ENCODE data around the gene CTDSPL. TPM values are rescaled to one million over a fixed set of nuclear protein-coding genes. Genes with fewer than 3 reads are reported as not detected.

The CTDSPL gene
- total RNA-seq, 1 experiment from 2014 or later: 124 TPM

DNA sequence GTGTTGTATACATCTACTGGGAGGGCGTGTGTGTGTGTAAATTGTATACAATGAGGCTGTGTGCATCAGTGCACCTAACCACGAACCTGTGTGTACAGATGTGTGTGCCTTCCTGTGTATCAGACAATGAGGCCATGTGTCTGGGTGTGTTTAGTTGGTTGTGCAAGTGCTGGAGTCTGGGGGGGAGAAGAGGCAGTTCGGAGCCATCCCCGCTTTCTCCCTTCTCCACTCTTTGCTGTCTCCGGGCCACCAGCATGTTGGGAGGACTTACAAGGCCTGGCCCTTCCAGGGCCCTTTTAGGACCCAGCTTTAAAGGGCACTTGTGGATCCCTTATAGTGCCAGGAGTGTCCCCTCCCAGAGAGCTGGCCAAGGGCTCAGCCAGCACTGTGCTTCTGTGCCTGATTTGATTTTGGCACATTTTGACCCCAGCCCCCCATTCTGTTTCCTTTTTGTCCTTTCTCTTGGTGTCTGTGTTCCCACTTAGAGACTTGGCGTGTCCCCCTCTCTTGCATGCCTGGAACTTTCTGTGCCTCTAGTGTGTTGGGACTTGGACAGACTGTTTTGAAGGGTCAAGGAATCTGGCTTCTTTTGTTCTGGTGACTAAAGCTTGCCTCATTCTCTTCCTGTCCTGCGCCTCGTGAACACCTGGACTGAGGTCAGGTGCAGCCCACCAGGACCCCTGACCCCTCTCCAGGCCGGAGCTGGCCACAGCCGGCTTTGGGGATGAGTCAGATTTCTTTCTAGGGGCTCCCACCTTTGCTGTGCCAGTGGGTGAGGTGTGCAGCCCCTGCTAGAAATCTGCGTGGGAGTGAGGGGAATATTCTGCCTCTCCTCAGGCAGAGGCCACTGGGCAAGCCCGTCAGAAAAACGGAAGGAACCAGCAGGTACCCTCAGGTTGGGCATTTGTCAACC, 1.5 kb downstream of the CTDSPL start:
- CTCF ChIA-PET: interaction anchor here (0.9 to 1.0 kb wide), 2 partner anchors 103 to 111 kb away, joined by 4 to 5 read pairs; no protein-coding TSS in a partner anchor
- H3F3A ChIP-seq (ENCODE audit: insufficient read depth, low read depth): peaks cover 29% of the 10 kb centered on the region; the same call in 1 of the 2 replicates
- H3K27ac ChIP-seq: peak overlapping the region; percentile 66

GRCh38 chr3:37863949-37864822, 2.5 kb downstream of the CTDSPL start:
- H3K4me3 ChIP-seq: peak overlapping the region; percentile 87
- POLR2A ChIA-PET (ENCODE audit: unreplicated experiment): interaction anchor here (0.6 to 1.6 kb wide), 2 partner anchors 82 to 127 kb away, joined by 4 to 8 read pairs; no protein-coding TSS in a partner anchor
- peaks cover 5% of the 10 kb centered on the region; the same call in 1 of the 2 replicates for H3K36me3 ChIP-seq (ENCODE audit: low read depth)
- CTCF ChIA-PET: interaction anchor here (0.7 to 1.0 kb wide), 3 partner anchors 20 to 110 kb away, joined by 4 to 5 read pairs (median 5); no protein-coding TSS in a partner anchor
- DNase-seq: peak; percentile 22 to 49
- intact Hi-C loops (cut with micrococcal nuclease; ENCODE audit: unreplicated experiment): loop anchor here (1.0 to 2.0 kb wide), 2 partner anchors 73 to 82 kb away; no protein-coding TSS in a partner anchor
- no peaks in the 10 kb centered on the region for H3K27me3 ChIP-seq (ENCODE audit: insufficient read depth, low read depth)
- H2AFZ ChIP-seq: no peak overlapping the region; the same call in 1 of the 2 replicates
- no peaks in the 10 kb centered on the region for H4K20me1 ChIP-seq (ENCODE audit: insufficient read depth)
- TF ChIP-seq, protein P1, sequence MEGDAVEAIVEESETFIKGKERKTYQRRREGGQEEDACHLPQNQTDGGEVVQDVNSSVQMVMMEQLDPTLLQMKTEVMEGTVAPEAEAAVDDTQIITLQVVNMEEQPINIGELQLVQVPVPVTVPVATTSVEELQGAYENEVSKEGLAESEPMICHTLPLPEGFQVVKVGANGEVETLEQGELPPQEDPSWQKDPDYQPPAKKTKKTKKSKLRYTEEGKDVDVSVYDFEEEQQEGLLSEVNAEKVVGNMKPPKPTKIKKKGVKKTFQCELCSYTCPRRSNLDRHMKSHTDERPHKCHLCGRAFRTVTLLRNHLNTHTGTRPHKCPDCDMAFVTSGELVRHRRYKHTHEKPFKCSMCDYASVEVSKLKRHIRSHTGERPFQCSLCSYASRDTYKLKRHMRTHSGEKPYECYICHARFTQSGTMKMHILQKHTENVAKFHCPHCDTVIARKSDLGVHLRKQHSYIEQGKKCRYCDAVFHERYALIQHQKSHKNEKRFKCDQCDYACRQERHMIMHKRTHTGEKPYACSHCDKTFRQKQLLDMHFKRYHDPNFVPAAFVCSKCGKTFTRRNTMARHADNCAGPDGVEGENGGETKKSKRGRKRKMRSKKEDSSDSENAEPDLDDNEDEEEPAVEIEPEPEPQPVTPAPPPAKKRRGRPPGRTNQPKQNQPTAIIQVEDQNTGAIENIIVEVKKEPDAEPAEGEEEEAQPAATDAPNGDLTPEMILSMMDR (conservative IDR thresholded peaks at IDR 0.05): no peak
- TF ChIP-seq EZH2 (IDR thresholded peaks at IDR 0.05; ENCODE audit: low read depth): no peak
- H3K27ac ChIP-seq: peak overlapping the region; percentile 66
- H3K79me2 ChIP-seq (ENCODE audit: low read depth): peaks cover 84% of the 10 kb centered on the region
- peak overlapping the region; percentile 98 for H3K4me2 ChIP-seq
- peaks cover 29% of the 10 kb centered on the region; the same call in 1 of the 2 replicates for H3F3A ChIP-seq (ENCODE audit: insufficient read depth, low read depth)
- H3K9me3 ChIP-seq (ENCODE audit: insufficient read depth, low read depth): 0 out of 2 replicates have a peak, but pooled peaks cover 3% of the 10 kb centered on the region
- no peaks in the 10 kb centered on the region for H3K9me2 ChIP-seq (ENCODE audit: insufficient read depth)
- no TSS peak for BruUV-seq (replicated peaks)
- H3K4me1 ChIP-seq (replicated peaks; ENCODE audit: insufficient read depth): peaks cover 38% of the 10 kb centered on the region

More for the DNA sequence above, 1.5 kb downstream of the CTDSPL start:
- H2AFZ ChIP-seq: peak overlapping the region; percentile 60
- H3K36me3 ChIP-seq (ENCODE audit: low read depth): peaks cover 5% of the 10 kb centered on the region; the same call in 1 of the 2 replicates
- H4K20me1 ChIP-seq (ENCODE audit: insufficient read depth): no peaks in the 10 kb centered on the region
- no peaks in the 10 kb centered on the region for H3K27me3 ChIP-seq (ENCODE audit: insufficient read depth, low read depth)
- peaks cover 38% of the 10 kb centered on the region for H3K4me1 ChIP-seq (replicated peaks; ENCODE audit: insufficient read depth)
- DNase-seq: peak in 1 of 2 experiments; percentile 20
- intact Hi-C loops (cut with micrococcal nuclease; ENCODE audit: unreplicated experiment): loop anchor here (2.0 kb wide), 1 partner anchor 74 kb away; no protein-coding TSS in a partner anchor
- H3K9me2 ChIP-seq (ENCODE audit: insufficient read depth): no peaks in the 10 kb centered on the region
- 0 out of 2 replicates have a peak, but pooled peaks cover 3% of the 10 kb centered on the region for H3K9me3 ChIP-seq (ENCODE audit: insufficient read depth, low read depth)
- TSS peak; percentile 30 for BruUV-seq (replicated peaks)
- peak overlapping the region; percentile 87 for H3K4me3 ChIP-seq
- peaks cover 79% of the 10 kb centered on the region for H3K79me2 ChIP-seq (ENCODE audit: low read depth)
- TF ChIP-seq, protein P1 (conservative IDR thresholded peaks at IDR 0.05): no peak
- no peak for TF ChIP-seq EZH2 (IDR thresholded peaks at IDR 0.05; ENCODE audit: low read depth)
- peak overlapping the region; percentile 98 for H3K4me2 ChIP-seq
- POLR2A ChIA-PET (ENCODE audit: unreplicated experiment): interaction anchor here (0.6 to 1.6 kb wide), 2 partner anchors 30 to 83 kb away, joined by 3 to 8 read pairs; no protein-coding TSS in a partner anchor

Measured in PC-9 (cell line).